ENCODE measurements around the gene ADA. TPM values are rescaled to one million over a fixed set of nuclear protein-coding genes. Genes with fewer than 3 reads are reported as not detected.
"Not testable (repeated sequence)": the region's sequence is repeated elsewhere in the genome, so short reads cannot be mapped to it uniquely, and the experiment has no call there.

ADA gene
- total RNA-seq, 1 donor from 2014 or later = 19.2 TPM

- DNase-seq (ENCODE audit: low read depth) = no peak
- Histone ChIP-seq H3K36me3 (ENCODE audit: control insufficient read depth, insufficient read depth, low read length) (no peaks in the 10 kb centered on the region), H3K27me3 (ENCODE audit: control insufficient read depth, insufficient read depth, low read length) (peaks cover 4% of the 10 kb centered on the region), H3K4me3 (ENCODE audit: low read depth, low read length) (no peak overlapping the region)
- no peak for TF ChIP-seq CTCF (IDR thresholded peaks at IDR 0.05; ENCODE audit: insufficient read depth, low read length, poor library complexity, severe bottlenecking)
Measured at GRCh38 chr20:44657875-44658274, 6.4 kb upstream of the ADA start.

- no peak overlapping the region for H3K4me3 ChIP-seq (ENCODE audit: low read depth, low read length)
- no peak for DNase-seq (ENCODE audit: low read depth)
- TF ChIP-seq CTCF (IDR thresholded peaks at IDR 0.05; ENCODE audit: insufficient read depth, low read length, poor library complexity, severe bottlenecking) = no peak
- peaks cover 4% of the 10 kb centered on the region for H3K27me3 ChIP-seq (ENCODE audit: control insufficient read depth, insufficient read depth, low read length)
- no peaks in the 10 kb centered on the region for H3K36me3 ChIP-seq (ENCODE audit: control insufficient read depth, insufficient read depth, low read length)
Measured at GRCh38 chr20:44656448-44656847, 4.9 kb upstream of the ADA start.

- H3K27me3 ChIP-seq (ENCODE audit: control insufficient read depth, insufficient read depth, low read length); H3K4me3 ChIP-seq (ENCODE audit: low read depth, low read length); H3K36me3 ChIP-seq (ENCODE audit: control insufficient read depth, insufficient read depth, low read length); DNase-seq (ENCODE audit: low read depth): not testable (repeated sequence)
Measured at GRCh38 chr20:44654210-44654609, 2.7 kb upstream of the ADA start.

GRCh38 chr20:44653546-44653945 is 2.0 kb upstream of the ADA start:
- H3K4me3 ChIP-seq (ENCODE audit: low read depth, low read length) = no peak overlapping the region
- no peaks in the 10 kb centered on the region for H3K36me3 ChIP-seq (ENCODE audit: control insufficient read depth, insufficient read depth, low read length)
- H3K27me3 ChIP-seq (ENCODE audit: control insufficient read depth, insufficient read depth, low read length) = peaks cover 4% of the 10 kb centered on the region
- no peak for DNase-seq (ENCODE audit: low read depth)
- no peak for TF ChIP-seq CTCF (IDR thresholded peaks at IDR 0.05; ENCODE audit: insufficient read depth, low read length, poor library complexity, severe bottlenecking)

- peaks cover 4% of the 10 kb centered on the region for H3K27me3 ChIP-seq (ENCODE audit: control insufficient read depth, insufficient read depth, low read length)
- TF ChIP-seq CTCF (IDR thresholded peaks at IDR 0.05; ENCODE audit: insufficient read depth, low read length, poor library complexity, severe bottlenecking) = no peak
- H3K4me3 ChIP-seq (ENCODE audit: low read depth, low read length) = peak overlapping the region; percentile 65
- DNase-seq (ENCODE audit: low read depth) = no peak
- H3K36me3 ChIP-seq (ENCODE audit: control insufficient read depth, insufficient read depth, low read length) = no peaks in the 10 kb centered on the region
Measured at GRCh38 chr20:44651434-44651683, 140 bp downstream of the ADA start.

GRCh38 chr20:44650771-44651433 is 597 bp downstream of the ADA start:
- no peak for DNase-seq (ENCODE audit: low read depth)
- H3K27me3 ChIP-seq (ENCODE audit: control insufficient read depth, insufficient read depth, low read length) = peaks cover 4% of the 10 kb centered on the region
- H3K36me3 ChIP-seq (ENCODE audit: control insufficient read depth, insufficient read depth, low read length) = no peaks in the 10 kb centered on the region
- peak overlapping the region; percentile 65 for H3K4me3 ChIP-seq (ENCODE audit: low read depth, low read length)
- no peak for TF ChIP-seq CTCF (IDR thresholded peaks at IDR 0.05; ENCODE audit: insufficient read depth, low read length, poor library complexity, severe bottlenecking)

Data from kidney epithelial cell (primary cell).